Vagina (tissue), 2 donors: Measurements from ENCODE around the gene C1orf74.

Source experiments
- POLR2A ChIP-seq, 2 donors: fragments of 450-650 bp; IDR thresholded peaks; one replicate each; pipeline ENCODE4 v1.6.1; 2017; ENCODE audit warnings: antibody characterized with exemption in 2 of 2, mild to moderate bottlenecking in 2 of 2, moderate library complexity in 2 of 2
- TF ChIP-seq, protein P1 (sequence below), 3 experiments: fragments of 450-650 bp in 2 of 3; fragments of 200-600 bp in 1 of 3; sonication (generic) in 1 of 3; IDR thresholded peaks; one replicate each; pipeline ENCODE4 v1.5.1; 2017 to 2019; ENCODE audit warnings: antibody characterized with exemption in 3 of 3, mild to moderate bottlenecking in 2 of 3, moderate library complexity in 2 of 3

DNA sequence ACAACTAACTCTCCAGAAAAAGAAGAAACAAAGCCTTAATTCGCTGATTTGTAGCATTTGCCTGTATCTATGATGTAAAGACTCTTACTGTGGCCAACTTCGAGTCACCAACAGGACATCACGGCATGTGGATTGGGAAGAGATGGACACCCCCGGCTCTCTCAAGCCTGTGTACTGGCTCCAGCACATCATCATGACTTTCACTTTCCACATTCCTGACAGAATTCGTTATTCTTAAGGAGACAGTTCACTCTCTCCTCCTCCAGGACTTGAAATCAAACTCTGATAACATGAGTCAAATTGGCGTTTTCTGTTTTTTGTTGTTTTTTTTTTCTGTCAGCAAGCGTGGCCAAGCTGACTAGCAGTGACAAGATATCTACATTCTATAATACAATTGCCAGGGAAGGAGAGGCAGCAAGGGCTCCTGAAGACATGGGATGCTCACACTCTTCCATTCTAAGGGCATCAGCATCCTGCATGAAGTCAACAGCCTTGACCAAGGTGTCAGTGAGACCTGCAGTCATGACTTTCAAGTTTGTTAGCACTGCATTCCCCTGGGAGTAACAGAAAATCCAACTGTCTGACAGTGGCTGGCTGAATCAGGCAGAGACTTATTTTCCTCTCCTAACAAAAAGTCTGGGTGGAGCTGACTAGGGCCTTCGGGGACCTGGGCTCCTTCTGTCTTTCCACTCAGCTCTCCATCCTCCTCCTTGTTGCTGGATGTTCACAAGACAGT is 41.8 kb downstream of the C1orf74 start:
- TF ChIP-seq, protein P1, sequence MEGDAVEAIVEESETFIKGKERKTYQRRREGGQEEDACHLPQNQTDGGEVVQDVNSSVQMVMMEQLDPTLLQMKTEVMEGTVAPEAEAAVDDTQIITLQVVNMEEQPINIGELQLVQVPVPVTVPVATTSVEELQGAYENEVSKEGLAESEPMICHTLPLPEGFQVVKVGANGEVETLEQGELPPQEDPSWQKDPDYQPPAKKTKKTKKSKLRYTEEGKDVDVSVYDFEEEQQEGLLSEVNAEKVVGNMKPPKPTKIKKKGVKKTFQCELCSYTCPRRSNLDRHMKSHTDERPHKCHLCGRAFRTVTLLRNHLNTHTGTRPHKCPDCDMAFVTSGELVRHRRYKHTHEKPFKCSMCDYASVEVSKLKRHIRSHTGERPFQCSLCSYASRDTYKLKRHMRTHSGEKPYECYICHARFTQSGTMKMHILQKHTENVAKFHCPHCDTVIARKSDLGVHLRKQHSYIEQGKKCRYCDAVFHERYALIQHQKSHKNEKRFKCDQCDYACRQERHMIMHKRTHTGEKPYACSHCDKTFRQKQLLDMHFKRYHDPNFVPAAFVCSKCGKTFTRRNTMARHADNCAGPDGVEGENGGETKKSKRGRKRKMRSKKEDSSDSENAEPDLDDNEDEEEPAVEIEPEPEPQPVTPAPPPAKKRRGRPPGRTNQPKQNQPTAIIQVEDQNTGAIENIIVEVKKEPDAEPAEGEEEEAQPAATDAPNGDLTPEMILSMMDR (IDR thresholded peaks at IDR 0.05) = no peak
- TF ChIP-seq POLR2A (IDR thresholded peaks at IDR 0.05) = no peak
